Thyroid gland (tissue), 4 donors: ENCODE results near the gene CCDC92.

Source experiments
- POLR2A ChIP-seq, 2 donors: fragments of 450-650 bp; IDR thresholded peaks; one replicate each; pipeline ENCODE4 v1.6.1; 2017; ENCODE audit warnings: antibody characterized with exemption in 2 of 2, mild to moderate bottlenecking in 2 of 2, moderate library complexity in 1 of 2
- TF ChIP-seq, protein P1 (sequence below), 6 experiments: fragments of 200-600 bp in 3 of 6; fragments of 450-650 bp in 3 of 6; sonication (generic) in 3 of 6; IDR thresholded peaks; one replicate each; pipeline ENCODE4 v1.5.1; 2016 to 2019; ENCODE audit warnings: antibody characterized with exemption in 6 of 6, mild to moderate bottlenecking in 2 of 6, inconsistent platforms in 1 of 6, moderate library complexity in 1 of 6

DNA sequence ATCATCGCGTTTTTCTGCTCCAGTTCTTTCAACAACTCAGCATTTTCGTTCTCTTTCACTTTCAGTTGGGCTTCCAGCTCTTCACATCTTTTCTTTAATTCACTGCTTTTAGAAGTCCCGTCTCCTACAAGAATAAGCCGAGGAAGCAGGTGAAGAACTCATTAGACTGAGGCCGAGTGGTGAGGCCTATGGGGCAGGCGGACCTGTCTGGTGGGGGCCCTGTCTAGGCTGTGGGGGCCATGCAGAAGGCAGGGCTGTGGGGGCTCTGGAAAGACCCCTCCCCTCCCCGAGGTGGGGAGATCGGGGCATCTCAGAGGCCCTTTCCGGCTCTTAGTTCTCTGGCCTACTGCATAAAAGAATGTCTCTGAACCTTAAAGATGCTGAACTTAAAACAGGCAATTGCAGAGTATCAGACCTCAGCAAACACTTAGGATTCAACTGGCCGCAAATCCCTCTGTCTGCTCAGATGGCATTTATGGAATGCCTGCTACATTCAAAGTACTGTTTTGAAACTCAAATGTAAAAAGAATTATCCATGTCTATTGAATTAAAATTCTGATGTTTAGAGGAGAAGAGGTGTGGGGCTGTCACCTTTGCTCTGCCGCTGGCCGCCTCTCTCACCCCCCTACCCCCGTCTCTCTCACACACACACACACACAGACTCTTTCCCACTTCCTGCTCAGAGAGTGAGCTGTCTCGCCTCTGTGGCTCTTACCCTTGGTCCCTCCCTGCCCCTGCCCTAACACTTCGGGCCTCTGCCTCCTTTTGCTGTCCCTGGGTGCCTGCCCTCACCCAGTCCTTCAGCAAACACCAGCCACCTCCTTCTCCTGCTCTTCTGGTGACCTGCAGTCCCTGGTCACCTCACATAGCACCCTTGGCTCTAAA, 34.7 kb downstream of the CCDC92 start:
- TF ChIP-seq, protein P1, sequence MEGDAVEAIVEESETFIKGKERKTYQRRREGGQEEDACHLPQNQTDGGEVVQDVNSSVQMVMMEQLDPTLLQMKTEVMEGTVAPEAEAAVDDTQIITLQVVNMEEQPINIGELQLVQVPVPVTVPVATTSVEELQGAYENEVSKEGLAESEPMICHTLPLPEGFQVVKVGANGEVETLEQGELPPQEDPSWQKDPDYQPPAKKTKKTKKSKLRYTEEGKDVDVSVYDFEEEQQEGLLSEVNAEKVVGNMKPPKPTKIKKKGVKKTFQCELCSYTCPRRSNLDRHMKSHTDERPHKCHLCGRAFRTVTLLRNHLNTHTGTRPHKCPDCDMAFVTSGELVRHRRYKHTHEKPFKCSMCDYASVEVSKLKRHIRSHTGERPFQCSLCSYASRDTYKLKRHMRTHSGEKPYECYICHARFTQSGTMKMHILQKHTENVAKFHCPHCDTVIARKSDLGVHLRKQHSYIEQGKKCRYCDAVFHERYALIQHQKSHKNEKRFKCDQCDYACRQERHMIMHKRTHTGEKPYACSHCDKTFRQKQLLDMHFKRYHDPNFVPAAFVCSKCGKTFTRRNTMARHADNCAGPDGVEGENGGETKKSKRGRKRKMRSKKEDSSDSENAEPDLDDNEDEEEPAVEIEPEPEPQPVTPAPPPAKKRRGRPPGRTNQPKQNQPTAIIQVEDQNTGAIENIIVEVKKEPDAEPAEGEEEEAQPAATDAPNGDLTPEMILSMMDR (IDR thresholded peaks at IDR 0.05), result no peak
- TF ChIP-seq POLR2A (IDR thresholded peaks at IDR 0.05), result no peak
